GM12874 (cell line): Measurements from ENCODE around the gene MFAP4.

Experiments
- CTCF ChIP-seq: IDR thresholded peaks from 2 replicates; pipeline ENCODE4 v1.5.1; 2011; ENCODE audit warnings: low read depth, mild to moderate bottlenecking, control low read depth, low read length, moderate library complexity; ENCODE audit not compliant: insufficient read depth

Gene MFAP4

GRCh38 chr17:19372011-19372370, 15.0 kb downstream of the MFAP4 start:
- TF ChIP-seq CTCF, result no peak

- no peak for TF ChIP-seq CTCF
Observed at GRCh38 chr17:19371259-19372010, 15.6 kb downstream of the MFAP4 start.

DNA sequence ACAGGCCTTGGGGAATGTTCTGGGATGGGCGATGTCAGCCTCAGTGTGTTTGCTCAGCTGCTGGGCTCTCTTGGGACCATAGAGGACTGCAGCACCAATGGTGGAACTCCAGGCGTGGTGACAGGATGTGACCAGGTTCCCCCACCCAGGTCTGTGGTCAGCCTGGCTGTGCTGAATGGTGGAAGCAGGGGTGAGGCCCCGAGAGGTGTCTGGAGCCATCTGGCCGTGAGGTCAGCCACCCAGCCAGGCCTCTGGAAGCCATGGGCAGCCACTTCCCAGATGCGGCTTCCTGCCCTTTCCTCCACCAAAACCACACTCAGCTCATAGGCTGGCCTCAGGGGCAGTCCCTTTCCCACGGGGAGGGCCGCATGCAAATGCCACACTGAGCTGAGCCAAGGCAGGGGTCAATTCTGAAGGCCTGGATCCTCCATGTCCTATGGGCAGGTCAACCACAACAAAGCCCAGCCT, 16.5 kb downstream of the MFAP4 start:
- TF ChIP-seq CTCF, result no peak

GRCh38 chr17:19369846-19370492, 17.0 kb downstream of the MFAP4 start:
- no peak for TF ChIP-seq CTCF

- no peak for TF ChIP-seq CTCF
Observed at GRCh38 chr17:19369107-19369778, 17.7 kb downstream of the MFAP4 start.

- TF ChIP-seq CTCF, result no peak
Observed at GRCh38 chr17:19368229-19368628, 18.8 kb downstream of the MFAP4 start.

DNA sequence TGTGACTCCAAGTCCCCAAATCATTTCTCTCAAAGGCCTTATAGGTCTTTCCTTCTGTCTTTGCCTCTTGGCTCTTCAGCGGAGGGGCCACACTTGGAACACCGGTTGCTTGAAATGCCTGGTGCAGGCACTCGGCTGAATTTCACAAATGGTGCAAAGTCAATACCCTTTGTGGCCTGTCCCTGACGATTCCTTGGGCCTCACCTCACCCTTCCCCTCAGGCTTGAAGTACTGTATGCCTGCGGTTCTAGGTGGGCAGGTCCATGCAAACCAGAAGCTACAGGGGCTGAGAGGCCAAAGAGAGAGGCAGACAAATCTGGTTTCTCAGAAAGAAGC, 20.4 kb downstream of the MFAP4 start:
- TF ChIP-seq CTCF, result no peak
